ENCODE measurements around the gene RNF168. TPM values are rescaled to one million over a fixed set of nuclear protein-coding genes. Genes with fewer than 3 reads are reported as not detected.

RNF168 gene
- total RNA-seq, 1 experiment from 2014 or later: 65.5 TPM

- Histone ChIP-seq H3K27me3 (ENCODE audit: insufficient read depth, low read length) (no peaks in the 10 kb centered on the region), H3K56ac (ENCODE audit: insufficient read length, low read depth, low read length) (no peak overlapping the region), H3K18ac (ENCODE audit: insufficient read length, low read depth, low read length) (no peak overlapping the region), H3K79me1 (ENCODE audit: insufficient read depth, low read depth, low read length, poor library complexity, severe bottlenecking) (no peaks in the 10 kb centered on the region), H4K20me1 (ENCODE audit: control insufficient read depth, insufficient read depth, insufficient read length) (no peaks in the 10 kb centered on the region), H2BK12ac (ENCODE audit: insufficient read length, low read depth, low read length) (no peak overlapping the region), H3K9ac (ENCODE audit: extremely low read depth, insufficient read length, low read length) (no peak overlapping the region), H3K14ac (ENCODE audit: insufficient read depth, low read length) (no peak overlapping the region), H2BK120ac (ENCODE audit: low read depth, low read length, poor library complexity, severe bottlenecking) (no peak overlapping the region), H3K4me1 (ENCODE audit: insufficient read depth, low read length) (no peaks in the 10 kb centered on the region), H2BK15ac (ENCODE audit: low read depth, low read length) (no peak overlapping the region), H2AFZ (ENCODE audit: low read length) (no peak overlapping the region), H3K9me3 (ENCODE audit: control insufficient read depth, low read depth, low read length) (no peaks in the 10 kb centered on the region), H4K8ac (replicated peaks; ENCODE audit: insufficient read length, low read depth, low read length) (no peak overlapping the region), H2BK20ac (ENCODE audit: low read depth, low read length, poor library complexity, severe bottlenecking) (no peak overlapping the region), H3K27ac (ENCODE audit: insufficient read length, low read depth, low read length) (no peak overlapping the region), H3K23ac (ENCODE audit: insufficient read length, low read depth, low read length) (no peak overlapping the region), H4K91ac (ENCODE audit: insufficient read length, low read depth, low read length) (no peak overlapping the region), H2AK5ac (ENCODE audit: insufficient read length, low read length) (no peak overlapping the region), H3K4me2 (ENCODE audit: insufficient read depth, insufficient read length, low read length) (no peak overlapping the region), H3K79me2 (ENCODE audit: insufficient read depth, low read length) (no peaks in the 10 kb centered on the region), H2BK5ac (ENCODE audit: insufficient read length, low read length) (no peak overlapping the region), H4K5ac (ENCODE audit: insufficient read length, low read depth, low read length) (no peak overlapping the region), H3K4ac (ENCODE audit: low read depth, low read length) (no peak overlapping the region), H3K23me2 (ENCODE audit: insufficient read length, low read depth, low read length, poor library complexity, severe bottlenecking) (no peaks in the 10 kb centered on the region), H3T11ph (ENCODE audit: low read length) (no peak overlapping the region)
- peaks cover 0 to 12% (median 10%) of the 10 kb centered on the region in 3 experiments; a peak in 3 of 7 replicates for H3K36me3 Mint-ChIP-seq (ENCODE audit: insufficient read depth in 1 of 3, low read depth in 3 of 3)
- no CpG with 5 or more reads among the region's 3 CpGs for WGBS (ENCODE audit: extremely low coverage, insufficient read length, low lambda C conversion rate)
- no peak for DNase-seq
- no peaks in the 10 kb centered on the region for H3K9me3 Mint-ChIP-seq
- H3K4me3 Mint-ChIP-seq: no peak overlapping the region
- no peaks in the 10 kb centered on the region for H3K4me1 Mint-ChIP-seq
- 0 out of 7 replicates have a peak overlapping the region, but pooled peaks of 1 of the 3 experiments have one; percentile 8 for H3K27ac Mint-ChIP-seq
- no peaks in the 10 kb centered on the region for H3K27me3 Mint-ChIP-seq (ENCODE audit: low read depth)
- TF ChIP-seq CTCF (conservative IDR thresholded peaks at IDR 0.05): no peak
These were observed 39.8 kb downstream of the RNF168 start for GRCh38 chr3:196463804-196464203.

Measured in H9 (cell line).